GM12892 (cell line): ENCODE measurements around the gene PSMG4.

ENCODE experiments used
- POLR2A ChIP-seq: IDR thresholded peaks from 2 replicates; pipeline ENCODE4 v1.6.1; 2011; ENCODE audit warnings: low read depth, low read length, control low read depth
- POLR2AphosphoS5 ChIP-seq: IDR thresholded peaks from 2 replicates; pipeline ENCODE4 v1.6.1; 2011; ENCODE audit warnings: low read depth, low read length, control low read depth
- TAF1 ChIP-seq: IDR thresholded peaks from 2 replicates; pipeline ENCODE4 v1.6.1; 2011; ENCODE audit warnings: low read depth, mild to moderate bottlenecking, control low read depth, low read length, borderline replicate concordance

GRCh38 chr6:3252861-3253596 lies 5.7 kb upstream of the PSMG4 start:
- no peak for TF ChIP-seq TAF1
- TF ChIP-seq POLR2A, result no peak
- TF ChIP-seq POLR2AphosphoS5, result no peak
